Large intestine (tissue), 3 donors: ENCODE results near the gene STARD7. TPM values are rescaled to one million over a fixed set of nuclear protein-coding genes. Genes with fewer than 3 reads are reported as not detected.

Source experiments
- DNase-seq, 2 donors: peaks; one replicate each; pipeline versions ENCODE4 v3.0.0 to v3.0.0-alpha.2; 2013
- H3K27ac ChIP-seq: one replicate; pipeline ENCODE4 v1.5.1; 2013; ENCODE audit warnings: low read length
- H3K27me3 ChIP-seq: 2 replicates; pipeline ENCODE4 v1.6.1; 2013; ENCODE audit warnings: low read length; ENCODE audit not compliant: control insufficient read depth, insufficient read depth
- H3K36me3 ChIP-seq: 2 replicates; pipeline ENCODE4 v1.6.1; 2013; ENCODE audit warnings: low read length; ENCODE audit not compliant: control insufficient read depth, insufficient read depth
- H3K4me1 ChIP-seq: one replicate; pipeline ENCODE4 v1.6.1; 2013; ENCODE audit warnings: low read length; ENCODE audit not compliant: control insufficient read depth, insufficient read depth
- H3K4me3 ChIP-seq: one replicate; pipeline ENCODE4 v1.5.1; 2013; ENCODE audit warnings: low read length
- H3K9me3 ChIP-seq: one replicate; pipeline ENCODE4 v1.6.1; 2013; ENCODE audit warnings: mild to moderate bottlenecking, low read depth, low read length, moderate library complexity; ENCODE audit not compliant: control insufficient read depth
- WGBS: methylation state at CpG from one replicate; pipeline ENCODE4 v1.1.5; 2013; ENCODE audit warnings: low lambda C conversion rate; ENCODE audit not compliant: insufficient coverage; 5-methylcytosine and 5-hydroxymethylcytosine counted together
- polyA plus RNA-seq: library from polyadenylated mRNA; unstranded; fragments of 120-200 nt; gene quantifications from one replicate; pipeline ENCODE4 v1.2.1, GENCODE V29; 2013

STARD7 gene
- polyA plus RNA-seq, 1 donor = 121 TPM

DNA sequence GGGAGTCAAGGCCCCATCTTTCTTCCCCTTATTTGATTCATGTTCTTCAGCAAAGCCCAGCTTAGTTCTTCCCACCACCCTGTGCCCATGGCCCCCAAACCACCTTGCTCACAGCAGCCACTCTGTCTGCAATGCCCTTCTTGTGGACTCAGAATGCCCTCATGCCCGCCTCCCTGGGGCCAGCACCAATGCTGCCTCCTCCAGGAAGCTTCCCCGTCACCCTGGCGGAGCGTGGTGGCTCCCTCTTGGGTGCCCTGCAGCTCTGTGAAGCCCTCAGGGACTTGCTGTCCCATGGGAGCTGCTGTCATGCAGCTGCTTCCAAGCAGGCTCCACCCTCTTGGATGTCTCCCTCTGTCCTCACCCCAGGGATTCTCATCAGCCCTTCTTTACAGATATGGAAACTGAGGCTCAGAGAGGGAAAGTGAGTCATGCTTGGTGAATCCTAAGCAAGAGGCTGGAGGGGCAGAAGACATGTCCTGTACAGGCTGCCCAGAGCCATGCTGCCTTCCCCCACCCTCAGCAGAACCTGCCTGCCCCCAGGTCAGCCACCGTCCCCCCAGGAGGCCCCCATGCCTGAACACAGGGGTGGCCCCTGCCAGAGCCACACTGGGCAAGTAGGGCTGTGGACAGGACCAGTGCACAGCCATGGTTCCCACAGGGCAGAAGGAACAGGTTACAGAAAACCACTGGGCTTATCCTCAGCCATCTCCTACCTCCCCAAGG is 51.5 kb downstream of the STARD7 start:
- no CpG with 5 or more reads among the region's 5 CpGs for WGBS
- H3K36me3 ChIP-seq = no peaks in the 10 kb centered on the region
- no peak for DNase-seq
- H3K27me3 ChIP-seq = no peaks in the 10 kb centered on the region
- H3K4me1 ChIP-seq = no peaks in the 10 kb centered on the region
- no peaks in the 10 kb centered on the region for H3K9me3 ChIP-seq
- H3K27ac ChIP-seq = no peak overlapping the region
- H3K4me3 ChIP-seq = no peak overlapping the region

DNA sequence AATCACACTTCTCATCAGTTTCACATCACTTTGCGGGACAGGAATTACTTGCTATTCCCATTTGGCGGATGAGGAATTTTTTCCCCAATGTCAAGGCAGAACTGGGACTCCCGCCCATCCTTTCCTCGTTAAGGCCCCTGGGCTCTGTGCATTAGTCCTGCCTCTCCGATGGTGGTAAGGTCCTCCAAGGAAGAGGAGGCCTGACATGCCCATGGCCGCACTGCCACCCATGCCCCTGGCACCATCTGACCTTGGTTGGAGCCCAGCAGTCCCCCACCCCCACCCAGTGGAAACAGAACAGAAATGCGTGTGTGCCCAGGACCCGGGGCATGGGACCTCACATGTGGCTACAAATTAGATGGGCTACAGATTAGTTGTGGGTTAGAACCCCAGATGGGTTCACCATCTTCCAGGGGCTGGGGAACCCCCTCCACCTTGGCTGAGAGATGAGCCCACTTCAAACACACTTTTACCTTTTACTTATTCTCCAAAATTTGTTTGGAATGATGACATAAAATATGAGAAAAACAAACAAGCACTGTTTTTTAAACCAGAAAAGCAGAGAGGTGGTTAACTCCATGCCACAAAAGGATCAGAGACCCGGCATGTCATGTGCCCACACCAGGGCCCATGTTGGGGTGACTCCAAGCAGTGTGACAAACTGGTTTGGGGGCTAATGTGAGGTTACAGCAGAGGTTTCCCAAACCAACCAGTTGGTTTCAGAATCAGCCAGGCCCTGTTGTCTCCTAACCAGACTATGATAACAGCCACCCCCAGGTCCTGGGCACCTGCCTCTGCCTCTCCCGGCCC is 52.4 kb downstream of the STARD7 start:
- no peak overlapping the region for H3K4me3 ChIP-seq
- H3K27me3 ChIP-seq = no peaks in the 10 kb centered on the region
- no peaks in the 10 kb centered on the region for H3K9me3 ChIP-seq
- no peaks in the 10 kb centered on the region for H3K36me3 ChIP-seq
- DNase-seq = no peak
- no peak overlapping the region for H3K27ac ChIP-seq
- H3K4me1 ChIP-seq = no peaks in the 10 kb centered on the region
- WGBS = no CpG with 5 or more reads among the region's 10 CpGs

GRCh38 chr2:96154506-96155380 is 53.9 kb downstream of the STARD7 start:
- Histone ChIP-seq H3K4me3 (no peak overlapping the region), H3K9me3 (no peaks in the 10 kb centered on the region), H3K27me3 (no peaks in the 10 kb centered on the region), H3K4me1 (no peaks in the 10 kb centered on the region), H3K27ac (no peak overlapping the region), H3K36me3 (no peaks in the 10 kb centered on the region)
- no peak for DNase-seq
- WGBS = no CpG with 5 or more reads among the region's 16 CpGs

DNA sequence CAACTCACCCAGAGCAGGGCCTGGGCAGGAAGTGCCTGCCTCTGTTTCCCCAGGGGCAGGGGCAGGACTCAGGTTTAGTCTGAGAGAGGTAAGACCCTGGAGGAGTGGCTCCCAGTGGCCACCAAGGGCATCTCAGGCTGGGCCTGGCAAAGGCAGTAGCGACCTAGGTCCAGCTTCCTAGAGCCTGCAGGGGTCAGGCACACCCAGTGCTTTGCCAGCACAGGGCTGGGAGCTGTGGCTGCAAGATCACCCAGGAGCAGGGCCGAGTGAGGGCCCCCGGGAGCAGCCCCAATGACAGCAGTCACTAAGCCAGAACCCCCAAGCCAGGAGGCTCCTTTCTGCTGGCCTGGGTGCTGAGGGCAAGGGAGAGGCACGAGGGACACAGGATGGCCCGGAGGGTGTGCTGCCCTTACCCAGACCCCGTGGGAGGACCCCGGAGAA is 54.6 kb downstream of the STARD7 start:
- no peaks in the 10 kb centered on the region for H3K9me3 ChIP-seq
- H3K27ac ChIP-seq = no peak overlapping the region
- H3K27me3 ChIP-seq = no peaks in the 10 kb centered on the region
- no peak for DNase-seq
- no CpG with 5 or more reads among the region's 7 CpGs for WGBS
- H3K36me3 ChIP-seq = no peaks in the 10 kb centered on the region
- H3K4me3 ChIP-seq = no peak overlapping the region
- H3K4me1 ChIP-seq = peaks cover under 1% of the 10 kb centered on the region

DNA sequence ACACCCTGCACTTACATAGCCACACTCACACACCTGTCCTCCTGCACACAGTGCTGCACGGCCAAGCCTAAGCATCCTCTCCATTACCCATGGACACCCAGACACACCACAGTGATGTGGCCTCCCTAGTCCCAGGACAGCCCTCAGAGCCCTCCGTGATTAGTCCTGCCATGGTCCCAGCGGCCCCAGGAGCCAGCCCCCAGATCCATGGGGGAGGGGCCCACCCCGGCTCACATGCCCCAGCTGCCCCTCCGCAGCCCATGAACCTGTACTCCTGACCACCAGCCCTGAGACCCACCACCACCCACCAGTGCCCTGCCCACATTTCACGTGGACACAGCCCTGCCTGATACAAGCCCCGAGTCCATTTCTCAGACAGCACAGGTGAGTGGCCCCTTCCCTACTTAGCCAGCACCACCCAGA is 55.3 kb downstream of the STARD7 start:
- no peak overlapping the region for H3K27ac ChIP-seq
- no peaks in the 10 kb centered on the region for H3K9me3 ChIP-seq
- peaks cover 4% of the 10 kb centered on the region for H3K4me1 ChIP-seq
- no peaks in the 10 kb centered on the region for H3K36me3 ChIP-seq
- no peak overlapping the region for H3K4me3 ChIP-seq
- DNase-seq = no peak
- WGBS = no CpG with 5 or more reads among the region's 7 CpGs
- no peaks in the 10 kb centered on the region for H3K27me3 ChIP-seq

DNA sequence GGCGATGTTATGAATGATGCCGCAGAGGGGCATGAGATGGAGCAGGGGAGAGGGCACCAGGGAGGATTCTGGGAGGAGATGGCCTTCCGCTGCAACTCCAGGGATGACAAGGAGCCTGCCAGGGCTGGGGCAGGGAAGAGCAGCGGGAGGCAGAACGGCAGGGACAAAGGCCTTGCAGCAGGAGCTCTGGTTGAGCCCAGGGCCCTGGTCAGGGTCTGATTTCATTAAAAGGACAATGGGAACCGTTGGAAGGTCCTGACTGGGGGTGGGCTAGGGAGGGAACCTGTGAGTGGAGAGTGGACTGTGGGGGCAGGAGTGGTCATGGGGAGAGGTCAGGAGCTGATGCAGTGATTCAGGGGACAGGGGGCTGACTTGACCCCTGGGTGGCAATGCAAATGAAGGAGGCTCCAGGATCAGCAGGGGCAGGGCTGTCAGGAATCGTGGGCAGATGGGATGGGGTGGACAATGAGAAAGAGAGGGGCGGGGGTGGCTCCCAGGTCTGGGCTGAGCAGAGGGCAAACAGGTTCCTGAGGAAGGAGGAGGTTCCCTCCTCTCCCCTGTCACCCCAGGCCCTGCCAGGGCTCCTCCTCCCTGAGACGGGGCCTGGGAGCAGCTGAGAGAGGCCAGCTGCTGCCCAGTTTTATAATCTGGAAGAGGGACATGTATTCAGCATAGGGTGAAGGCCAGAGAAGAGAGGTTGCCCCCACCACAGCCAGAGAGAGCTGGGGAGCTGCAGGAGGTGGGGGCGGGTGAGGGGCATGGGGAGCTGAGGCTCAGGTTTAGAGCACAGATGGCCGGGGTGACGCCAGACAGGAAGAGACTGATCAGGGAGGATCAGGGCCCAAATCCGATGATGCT is 56.1 kb downstream of the STARD7 start:
- no peak for DNase-seq
- H3K36me3 ChIP-seq = no peaks in the 10 kb centered on the region
- no peak overlapping the region for H3K27ac ChIP-seq
- no peaks in the 10 kb centered on the region for H3K9me3 ChIP-seq
- no peaks in the 10 kb centered on the region for H3K27me3 ChIP-seq
- no peak overlapping the region for H3K4me3 ChIP-seq
- peaks cover 5% of the 10 kb centered on the region for H3K4me1 ChIP-seq
- no CpG with 5 or more reads among the region's 13 CpGs for WGBS

GRCh38 chr2:96151595-96152303 is 56.9 kb downstream of the STARD7 start:
- H3K27me3 ChIP-seq = no peaks in the 10 kb centered on the region
- no peak overlapping the region for H3K27ac ChIP-seq
- peaks cover 5% of the 10 kb centered on the region for H3K4me1 ChIP-seq
- WGBS = 100% methylated on average over 1 of the region's 9 CpGs
- no peaks in the 10 kb centered on the region for H3K9me3 ChIP-seq
- DNase-seq = no peak
- no peak overlapping the region for H3K4me3 ChIP-seq
- H3K36me3 ChIP-seq = no peaks in the 10 kb centered on the region

GRCh38 chr2:96150791-96151594 is 57.6 kb downstream of the STARD7 start:
- Histone ChIP-seq H3K27ac (no peak overlapping the region), H3K4me1 (peaks cover 5% of the 10 kb centered on the region), H3K4me3 (no peak overlapping the region), H3K9me3 (no peaks in the 10 kb centered on the region), H3K36me3 (no peaks in the 10 kb centered on the region), H3K27me3 (no peaks in the 10 kb centered on the region)
- WGBS = no CpG with 5 or more reads among the region's 14 CpGs
- DNase-seq = no peak
